ENCODE results near the gene FBXL5.

DNA sequence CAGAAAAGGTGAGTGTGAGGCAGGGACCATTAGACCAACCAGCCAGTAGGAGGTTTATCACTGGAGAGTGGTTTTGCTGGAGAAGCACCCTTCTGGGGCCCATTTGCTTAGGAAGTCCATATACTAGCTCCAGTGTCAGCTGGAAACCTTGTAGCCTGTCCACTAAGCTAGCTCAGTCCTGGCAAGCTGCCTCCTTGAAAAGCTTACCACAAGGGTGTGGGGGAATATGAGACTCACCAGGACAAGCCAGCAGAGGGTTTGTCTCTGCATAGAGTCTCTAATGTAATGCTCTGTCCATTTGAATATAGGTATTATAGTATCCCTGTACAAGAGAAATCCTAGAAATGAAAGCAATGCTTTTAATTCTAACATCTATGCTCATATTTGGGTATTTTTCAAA is 86.3 kb downstream of the FBXL5 start:
- TF ChIP-seq, protein P1, sequence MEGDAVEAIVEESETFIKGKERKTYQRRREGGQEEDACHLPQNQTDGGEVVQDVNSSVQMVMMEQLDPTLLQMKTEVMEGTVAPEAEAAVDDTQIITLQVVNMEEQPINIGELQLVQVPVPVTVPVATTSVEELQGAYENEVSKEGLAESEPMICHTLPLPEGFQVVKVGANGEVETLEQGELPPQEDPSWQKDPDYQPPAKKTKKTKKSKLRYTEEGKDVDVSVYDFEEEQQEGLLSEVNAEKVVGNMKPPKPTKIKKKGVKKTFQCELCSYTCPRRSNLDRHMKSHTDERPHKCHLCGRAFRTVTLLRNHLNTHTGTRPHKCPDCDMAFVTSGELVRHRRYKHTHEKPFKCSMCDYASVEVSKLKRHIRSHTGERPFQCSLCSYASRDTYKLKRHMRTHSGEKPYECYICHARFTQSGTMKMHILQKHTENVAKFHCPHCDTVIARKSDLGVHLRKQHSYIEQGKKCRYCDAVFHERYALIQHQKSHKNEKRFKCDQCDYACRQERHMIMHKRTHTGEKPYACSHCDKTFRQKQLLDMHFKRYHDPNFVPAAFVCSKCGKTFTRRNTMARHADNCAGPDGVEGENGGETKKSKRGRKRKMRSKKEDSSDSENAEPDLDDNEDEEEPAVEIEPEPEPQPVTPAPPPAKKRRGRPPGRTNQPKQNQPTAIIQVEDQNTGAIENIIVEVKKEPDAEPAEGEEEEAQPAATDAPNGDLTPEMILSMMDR (IDR thresholded peaks at IDR 0.05) = no peak
- no peak for TF ChIP-seq POLR2A (IDR thresholded peaks at IDR 0.05)

Data from thyroid gland (tissue), 4 donors.